Osteocyte (in vitro differentiated cells): Measurements from ENCODE around the gene ZNF10. TPM values are rescaled to one million over a fixed set of nuclear protein-coding genes. Genes with fewer than 3 reads are reported as not detected.

ENCODE experiments used
- DNase-seq: peaks from one replicate; pipeline ENCODE4 v3.0.0; 2021; ENCODE audit warnings: mixed read lengths; ENCODE audit not compliant: unreplicated experiment; ENCODE audit errors: extremely low spot score
- H3K27ac Mint-ChIP-seq: one replicate; pipeline ENCODE4 v1.8.0; 2021; ENCODE audit warnings: mild to moderate bottlenecking, mixed read lengths; ENCODE audit not compliant: unreplicated experiment
- H3K27me3 Mint-ChIP-seq: one replicate; pipeline ENCODE4 v1.8.0; 2021; ENCODE audit warnings: mixed read lengths; ENCODE audit not compliant: unreplicated experiment
- H3K36me3 Mint-ChIP-seq: one replicate; pipeline ENCODE4 v1.8.0; 2021; ENCODE audit warnings: mixed read lengths; ENCODE audit not compliant: unreplicated experiment
- H3K4me1 Mint-ChIP-seq: one replicate; pipeline ENCODE4 v1.8.0; 2021; ENCODE audit warnings: mixed read lengths; ENCODE audit not compliant: unreplicated experiment
- H3K4me3 Mint-ChIP-seq: one replicate; pipeline ENCODE4 v1.8.0; 2021; ENCODE audit warnings: mild to moderate bottlenecking, moderate library complexity, mixed read lengths; ENCODE audit not compliant: unreplicated experiment
- H3K9me3 Mint-ChIP-seq: one replicate; pipeline ENCODE4 v1.8.0; 2021; ENCODE audit warnings: mixed read lengths; ENCODE audit not compliant: unreplicated experiment
- total RNA-seq: library from RNA; stranded (reverse); gene quantifications from 2 replicates; pipeline ENCODE4 v1.2.1, GENCODE V29; 2021
- TF ChIP-seq, protein P1 (sequence below): fragments of 200-600 bp; sonication (generic); IDR thresholded peaks from 2 replicates; pipeline ENCODE4 v1.5.0; 2021; ENCODE audit warnings: antibody characterized with exemption, mild to moderate bottlenecking, moderate library complexity

The ZNF10 gene
- total RNA-seq, 1 donor from 2014 or later, result 17.3 TPM

DNA sequence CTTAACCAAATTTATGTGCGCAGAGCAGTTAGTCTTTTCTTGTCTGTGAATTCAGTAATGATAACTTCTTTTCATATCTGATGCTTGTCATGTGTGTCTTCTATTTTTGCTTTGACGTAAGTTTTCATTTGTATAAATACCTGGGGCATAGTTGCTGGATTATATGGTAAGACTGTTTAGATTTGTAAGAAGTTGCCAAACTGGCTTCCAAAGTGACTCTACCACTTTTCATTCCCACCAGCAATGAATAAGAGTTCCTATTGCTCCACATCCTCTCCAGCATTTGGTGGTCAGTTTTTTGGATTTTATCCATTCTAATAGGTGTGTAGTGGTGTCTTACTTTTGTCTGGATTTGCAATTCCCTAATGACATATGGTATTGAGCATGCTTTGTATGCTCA is 59.7 kb downstream of the ZNF10 start:
- Mint-ChIP-seq H3K4me1 (no peaks in the 10 kb centered on the region), H3K9me3 (peaks cover 49% of the 10 kb centered on the region), H3K4me3 (no peak overlapping the region), H3K27ac (no peak overlapping the region), H3K36me3 (peaks cover 98% of the 10 kb centered on the region), H3K27me3 (no peaks in the 10 kb centered on the region)
- TF ChIP-seq, protein P1, sequence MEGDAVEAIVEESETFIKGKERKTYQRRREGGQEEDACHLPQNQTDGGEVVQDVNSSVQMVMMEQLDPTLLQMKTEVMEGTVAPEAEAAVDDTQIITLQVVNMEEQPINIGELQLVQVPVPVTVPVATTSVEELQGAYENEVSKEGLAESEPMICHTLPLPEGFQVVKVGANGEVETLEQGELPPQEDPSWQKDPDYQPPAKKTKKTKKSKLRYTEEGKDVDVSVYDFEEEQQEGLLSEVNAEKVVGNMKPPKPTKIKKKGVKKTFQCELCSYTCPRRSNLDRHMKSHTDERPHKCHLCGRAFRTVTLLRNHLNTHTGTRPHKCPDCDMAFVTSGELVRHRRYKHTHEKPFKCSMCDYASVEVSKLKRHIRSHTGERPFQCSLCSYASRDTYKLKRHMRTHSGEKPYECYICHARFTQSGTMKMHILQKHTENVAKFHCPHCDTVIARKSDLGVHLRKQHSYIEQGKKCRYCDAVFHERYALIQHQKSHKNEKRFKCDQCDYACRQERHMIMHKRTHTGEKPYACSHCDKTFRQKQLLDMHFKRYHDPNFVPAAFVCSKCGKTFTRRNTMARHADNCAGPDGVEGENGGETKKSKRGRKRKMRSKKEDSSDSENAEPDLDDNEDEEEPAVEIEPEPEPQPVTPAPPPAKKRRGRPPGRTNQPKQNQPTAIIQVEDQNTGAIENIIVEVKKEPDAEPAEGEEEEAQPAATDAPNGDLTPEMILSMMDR, result no peak
- DNase-seq, result no peak

DNA sequence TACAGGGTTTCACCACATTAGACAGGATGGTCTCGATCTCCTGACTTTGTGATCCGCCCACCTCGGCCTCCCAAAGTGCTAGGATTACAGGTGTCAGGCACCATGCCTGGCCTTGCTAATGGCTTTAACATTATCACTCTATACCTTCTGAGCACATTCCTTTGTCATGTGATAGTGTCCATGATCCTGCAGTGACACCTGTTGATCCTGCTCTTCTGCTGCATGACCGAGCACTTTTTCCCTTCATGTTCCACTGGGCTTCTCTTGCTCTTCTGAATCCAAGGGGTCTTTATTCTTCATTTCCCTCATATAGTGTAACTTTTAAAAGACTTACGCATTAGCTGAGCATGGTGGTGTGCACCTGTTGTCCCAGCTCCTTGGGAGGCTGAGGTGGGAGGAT is 62.4 kb downstream of the ZNF10 start:
- H3K9me3 Mint-ChIP-seq, result peaks cover 49% of the 10 kb centered on the region
- no peak for DNase-seq
- no peak overlapping the region for H3K27ac Mint-ChIP-seq
- no peaks in the 10 kb centered on the region for H3K27me3 Mint-ChIP-seq
- no peaks in the 10 kb centered on the region for H3K4me1 Mint-ChIP-seq
- TF ChIP-seq, protein P1, result no peak
- peaks cover 82% of the 10 kb centered on the region for H3K36me3 Mint-ChIP-seq
- no peak overlapping the region for H3K4me3 Mint-ChIP-seq

DNA sequence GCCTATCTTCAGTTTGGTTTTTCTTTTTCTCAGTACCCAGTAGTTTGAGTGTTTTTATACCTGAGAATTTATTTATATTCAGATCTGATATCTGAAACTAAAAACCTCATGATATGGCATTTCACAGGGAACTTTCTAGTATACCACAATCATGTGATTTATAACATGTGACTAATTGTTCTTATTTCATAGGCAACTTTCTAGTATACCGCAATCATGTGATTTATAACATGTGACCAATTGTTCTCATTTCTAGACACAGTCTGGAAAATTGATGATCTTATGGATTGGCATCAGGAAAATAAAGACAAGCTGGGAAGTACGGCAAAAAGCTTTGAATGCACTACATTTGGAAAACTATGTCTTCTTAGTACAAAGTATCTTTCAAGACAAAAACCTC is 71.5 kb downstream of the ZNF10 start:
- Mint-ChIP-seq H3K27me3 (no peaks in the 10 kb centered on the region), H3K4me3 (no peak overlapping the region), H3K27ac (no peak overlapping the region), H3K4me1 (no peaks in the 10 kb centered on the region), H3K9me3 (peaks cover 40% of the 10 kb centered on the region), H3K36me3 (peaks cover 69% of the 10 kb centered on the region)
- TF ChIP-seq, protein P1, result no peak
- DNase-seq, result no peak

DNA sequence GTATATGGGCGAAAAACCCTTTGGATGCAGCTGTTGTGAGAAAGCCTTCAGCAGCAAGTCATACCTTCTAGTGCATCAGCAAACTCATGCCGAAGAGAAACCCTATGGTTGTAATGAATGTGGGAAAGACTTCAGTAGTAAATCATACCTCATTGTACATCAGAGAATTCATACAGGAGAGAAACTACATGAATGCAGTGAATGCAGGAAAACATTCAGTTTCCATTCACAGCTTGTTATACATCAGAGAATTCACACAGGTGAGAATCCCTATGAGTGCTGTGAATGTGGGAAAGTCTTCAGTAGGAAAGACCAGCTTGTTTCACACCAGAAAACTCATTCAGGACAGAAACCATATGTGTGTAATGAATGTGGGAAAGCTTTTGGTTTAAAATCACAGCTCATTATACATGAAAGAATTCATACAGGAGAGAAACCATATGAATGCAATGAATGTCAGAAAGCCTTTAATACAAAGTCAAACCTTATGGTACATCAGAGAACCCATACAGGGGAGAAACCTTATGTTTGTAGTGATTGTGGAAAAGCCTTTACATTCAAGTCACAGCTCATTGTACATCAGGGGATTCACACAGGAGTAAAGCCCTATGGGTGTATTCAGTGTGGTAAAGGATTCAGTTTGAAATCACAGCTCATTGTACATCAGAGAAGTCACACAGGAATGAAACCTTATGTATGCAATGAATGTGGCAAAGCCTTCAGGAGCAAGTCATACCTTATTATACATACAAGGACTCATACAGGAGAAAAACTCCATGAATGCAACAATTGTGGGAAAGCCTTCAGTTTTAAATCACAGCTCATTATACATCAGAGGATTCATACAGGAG is 72.3 kb downstream of the ZNF10 start:
- H3K9me3 Mint-ChIP-seq, result peaks cover 40% of the 10 kb centered on the region
- H3K36me3 Mint-ChIP-seq, result peaks cover 73% of the 10 kb centered on the region
- H3K4me3 Mint-ChIP-seq, result no peak overlapping the region
- TF ChIP-seq, protein P1, result no peak
- peak overlapping the region; percentile 7 for H3K27ac Mint-ChIP-seq
- no peak for DNase-seq
- no peaks in the 10 kb centered on the region for H3K27me3 Mint-ChIP-seq
- H3K4me1 Mint-ChIP-seq, result no peaks in the 10 kb centered on the region

DNA sequence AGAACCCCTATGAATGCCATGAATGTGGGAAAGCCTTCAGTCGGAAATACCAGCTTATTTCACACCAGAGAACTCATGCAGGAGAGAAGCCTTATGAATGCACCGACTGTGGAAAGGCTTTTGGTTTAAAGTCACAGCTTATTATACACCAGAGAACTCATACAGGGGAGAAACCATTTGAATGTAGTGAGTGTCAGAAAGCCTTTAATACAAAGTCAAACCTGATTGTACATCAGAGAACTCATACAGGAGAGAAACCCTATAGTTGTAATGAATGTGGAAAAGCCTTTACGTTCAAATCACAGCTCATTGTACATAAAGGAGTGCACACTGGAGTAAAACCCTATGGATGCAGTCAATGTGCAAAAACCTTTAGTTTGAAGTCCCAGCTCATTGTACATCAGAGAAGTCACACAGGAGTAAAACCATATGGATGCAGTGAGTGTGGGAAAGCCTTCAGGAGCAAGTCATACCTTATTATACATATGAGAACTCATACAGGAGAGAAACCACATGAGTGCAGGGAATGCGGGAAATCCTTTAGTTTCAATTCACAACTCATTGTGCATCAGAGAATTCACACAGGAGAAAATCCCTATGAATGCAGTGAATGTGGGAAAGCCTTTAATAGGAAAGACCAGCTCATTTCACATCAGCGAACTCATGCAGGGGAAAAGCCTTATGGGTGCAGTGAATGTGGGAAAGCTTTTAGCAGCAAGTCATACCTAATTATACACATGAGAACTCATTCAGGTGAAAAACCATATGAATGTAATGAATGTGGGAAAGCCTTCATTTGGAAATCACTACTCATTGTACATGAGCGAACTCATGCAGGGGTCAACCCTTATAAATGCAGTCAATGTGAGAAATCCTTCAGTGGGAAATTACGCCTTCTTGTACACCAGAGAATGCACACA is 73.2 kb downstream of the ZNF10 start:
- Mint-ChIP-seq H3K36me3 (peaks cover 75% of the 10 kb centered on the region), H3K27me3 (no peaks in the 10 kb centered on the region), H3K4me3 (no peak overlapping the region), H3K4me1 (no peaks in the 10 kb centered on the region), H3K27ac (peak overlapping the region; percentile 27), H3K9me3 (peaks cover 40% of the 10 kb centered on the region)
- DNase-seq, result peak; percentile 8
- TF ChIP-seq, protein P1, result no peak
